Naive thymus-derived CD4-positive, alpha-beta T cell (primary cell): Measurements from ENCODE around the gene GUK1. TPM values are rescaled to one million over a fixed set of nuclear protein-coding genes. Genes with fewer than 3 reads are reported as not detected.
A peak's percentile ranks its signal among the peaks of the same experiment; 100 is the strongest.

ENCODE experiments used
- ATAC-seq: fragments of 150-1000 bp; cut with Tn5 transposase; 2 replicates; pipeline ENCODE4 v1.10.0; 2021; ENCODE audit warnings: mild to moderate bottlenecking, moderate library complexity
- CTCF ChIA-PET: fragments of 350-600 bp; sonication (Branson Sonifier 250); formaldehyde crosslinking; loops from one replicate; lab custom pipeline; 2021; ENCODE audit warnings: antibody characterized with exemption; lab: Charles Lee
- POLR2A ChIA-PET: fragments of 350-600 bp; sonication (Branson Sonifier 250); formaldehyde crosslinking; loops from one replicate; lab custom pipeline; 2021; ENCODE audit warnings: antibody characterized with exemption, inconsistent platforms; lab: Charles Lee
- DNase-seq, 9 donors: peaks; one replicate each; pipeline versions ENCODE4 v3.0.0 to v3.0.0-alpha.2; 2020 to 2022; ENCODE audit warnings: mixed read lengths in 1 of 9
- H3K27ac ChIP-seq: one replicate; pipeline ENCODE4 v1.7.0; 2013; ENCODE audit warnings: mild to moderate bottlenecking, low read depth, low read length, moderate library complexity
- H3K27me3 ChIP-seq, 2 donors: one replicate each; pipeline ENCODE4 v1.7.0; 2013; ENCODE audit warnings: low read length in 2 of 2, mild to moderate bottlenecking in 2 of 2, moderate library complexity in 2 of 2; ENCODE audit not compliant: control insufficient read depth in 2 of 2, insufficient read depth in 2 of 2
- H3K36me3 ChIP-seq, 3 experiments: 1 replicate in 2 of 3; 2 replicates in 1 of 3; pipeline ENCODE4 v1.7.0; 2013; ENCODE audit warnings: low read length in 3 of 3, mild to moderate bottlenecking in 3 of 3, moderate library complexity in 1 of 3; ENCODE audit not compliant: insufficient read depth in 3 of 3, control insufficient read depth in 2 of 3
- H3K4me1 ChIP-seq, 2 donors: one replicate each; pipeline ENCODE4 v1.7.0; 2013; ENCODE audit warnings: low read length in 2 of 2, mild to moderate bottlenecking in 2 of 2, moderate library complexity in 1 of 2; ENCODE audit not compliant: control insufficient read depth in 2 of 2, insufficient read depth in 2 of 2
- H3K4me3 ChIP-seq: 2 replicates; pipeline ENCODE4 v1.7.0; 2013; ENCODE audit warnings: mild to moderate bottlenecking, low read length
- H3K9me3 ChIP-seq, 3 experiments: 1 replicate in 2 of 3; 2 replicates in 1 of 3; pipeline ENCODE4 v1.7.0; 2013; ENCODE audit warnings: low read length in 3 of 3; ENCODE audit not compliant: control insufficient read depth in 2 of 3
- H3K27ac Mint-ChIP-seq, 9 donors: one replicate each; pipeline ENCODE4 v1.8.0; 2020 to 2022; ENCODE audit warnings: mixed read lengths in 9 of 9, mild to moderate bottlenecking in 8 of 9, moderate library complexity in 5 of 9, inconsistent platforms in 2 of 9
- H3K27me3 Mint-ChIP-seq, 5 donors: one replicate each; pipeline ENCODE4 v1.8.0; 2021 to 2022; ENCODE audit warnings: mixed read lengths in 5 of 5, mild to moderate bottlenecking in 1 of 5
- H3K36me3 Mint-ChIP-seq, 5 donors: one replicate each; pipeline ENCODE4 v1.8.0; 2020 to 2022; ENCODE audit warnings: mixed read lengths in 5 of 5, mild to moderate bottlenecking in 3 of 5, inconsistent platforms in 1 of 5
- H3K4me1 Mint-ChIP-seq, 7 donors: one replicate each; pipeline ENCODE4 v1.8.0; 2020 to 2022; ENCODE audit warnings: mixed read lengths in 7 of 7, mild to moderate bottlenecking in 3 of 7, inconsistent platforms in 1 of 7
- H3K4me3 Mint-ChIP-seq, 10 donors: one replicate each; pipeline ENCODE4 v1.8.0; 2020 to 2022; ENCODE audit warnings: mild to moderate bottlenecking in 10 of 10, mixed read lengths in 10 of 10, moderate library complexity in 6 of 10, inconsistent platforms in 2 of 10
- H3K9me3 Mint-ChIP-seq, 11 donors: one replicate each; pipeline ENCODE4 v1.8.0; 2020 to 2022; ENCODE audit warnings: mixed read lengths in 11 of 11, mild to moderate bottlenecking in 4 of 11, inconsistent platforms in 1 of 11, moderate library complexity in 1 of 11
- intact Hi-C, 2 donors: fragments of 100-400 bp; cut with micrococcal nuclease; formaldehyde crosslinking; loops; one replicate each; pipeline ENCODE4 v1.15.1; 2023
- polyA plus RNA-seq, 2 donors: library from polyadenylated mRNA; unstranded; fragments of 300-500 nt; fragmentation: Illumina TruSeq; gene quantifications; one replicate each; pipeline ENCODE4 v1.2.3, GENCODE V29; 2021
- total RNA-seq, 6 experiments: library from RNA in 5 of 6; stranded (reverse) in 5 of 6; gene quantifications; 1 replicate in 5 of 6; 2 replicates in 1 of 6; pipeline ENCODE4 v1.2.3 and lab custom pipeline; 2021 to 2026

GUK1 gene
- total and polyA plus RNA-seq, 7 experiments from 2014 or later, result 145 to 315 (median 279) TPM

DNA sequence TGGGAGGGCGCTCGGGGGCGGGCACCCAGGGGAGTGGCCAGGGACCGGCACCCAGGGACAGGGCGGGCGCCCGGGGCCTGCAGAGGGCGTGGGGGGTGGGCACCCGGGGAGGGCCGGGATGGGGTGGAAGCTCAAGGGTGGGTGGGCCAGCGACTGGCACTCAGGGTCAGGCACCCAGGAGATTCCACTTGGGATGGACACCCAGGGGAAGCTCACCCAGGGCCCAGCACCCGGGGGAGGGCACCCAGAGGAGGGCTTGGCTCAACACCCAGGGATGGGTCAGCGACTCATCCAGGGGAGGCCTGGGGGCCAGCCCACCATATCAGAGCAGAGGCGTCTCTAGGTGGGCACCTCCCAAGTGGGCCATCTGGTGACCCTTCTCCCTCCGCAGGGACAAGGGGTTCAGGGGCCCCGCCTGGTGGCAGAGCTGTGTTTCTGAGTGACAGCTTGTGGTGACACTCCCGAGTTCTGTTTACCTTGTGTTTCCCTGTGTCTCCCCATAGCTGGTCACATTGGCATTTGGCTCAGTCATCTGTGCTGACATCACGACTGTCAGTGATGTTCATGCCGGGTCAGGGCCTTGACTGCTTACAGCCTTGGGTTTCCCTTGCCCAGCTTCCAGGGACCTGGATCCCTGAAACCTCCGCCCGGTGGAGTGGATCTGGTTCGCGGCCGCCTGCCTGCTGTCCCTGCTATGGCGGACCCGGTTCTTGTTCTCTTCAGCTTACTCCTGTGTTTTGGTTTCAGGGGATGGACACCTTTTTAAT, 26.3 kb downstream of the GUK1 start:
- H3K4me1 ChIP-seq, result peaks cover 14 to 39% of the 10 kb centered on the region in 2 donors
- DNase-seq, result peak in 6 of 9 donors; percentile 52 to 77 (median 61)
- peak overlapping the region; percentile 97 for H3K27ac ChIP-seq
- H3K9me3 ChIP-seq, result no peaks in the 10 kb centered on the region
- peak; percentile 24 for ATAC-seq
- intact Hi-C loops, result loop anchor here (1.0 to 10.0 kb wide), 14 partner anchors 8 to 1178 kb away; partner anchors contain the start of genes MRPL55 (in 2 of the 2), ARF1 (in 1 of the 2), C1orf35 (in 1 of the 2) and CCSAP (in 1 of the 2)
- peak overlapping the region; percentile 76 to 90 (median 86) for H3K4me3 Mint-ChIP-seq
- peaks cover 0 to 17% (median 0%) of the 10 kb centered on the region in 3 experiments for H3K36me3 ChIP-seq
- no peaks in the 10 kb centered on the region for H3K36me3 Mint-ChIP-seq
- H3K4me3 ChIP-seq, result peak overlapping the region; percentile 79
- peaks cover 0 to 2% (median 0%) of the 10 kb centered on the region in 11 donors for H3K9me3 Mint-ChIP-seq
- no peaks in the 10 kb centered on the region for H3K27me3 ChIP-seq
- H3K27me3 Mint-ChIP-seq, result no peaks in the 10 kb centered on the region
- peaks cover 11 to 65% (median 49%) of the 10 kb centered on the region in 7 donors for H3K4me1 Mint-ChIP-seq
- ChIA-PET CTCF (interaction anchor here (0.7 to 3.5 kb wide), 8 partner anchors 15 to 1089 kb away, joined by 3 to 34 read pairs (median 3); partner anchors contain the start of gene GUK1), POLR2A (interaction anchor here (0.6 to 8.3 kb wide), 13 partner anchors 10 to 320 kb away, joined by 3 to 109 read pairs (median 6); partner anchors contain the start of genes ARF1, GUK1 and RNF187)
- H3K27ac Mint-ChIP-seq, result peak overlapping the region; percentile 87 to 98 (median 96)

GRCh38 chr1:228168563-228169270, 28.6 kb downstream of the GUK1 start:
- H3K9me3 ChIP-seq, result no peaks in the 10 kb centered on the region
- DNase-seq (no peak), ATAC-seq (no peak)
- H3K4me1 ChIP-seq, result peaks cover 14 to 21% of the 10 kb centered on the region in 2 donors
- intact Hi-C loops, result loop anchor here (5.0 to 10.0 kb wide), 2 partner anchors 431 to 1176 kb away; partner anchors contain the start of genes CCSAP (in 1 of the 2), JMJD4 (in 1 of the 2) and SNAP47 (in 1 of the 2)
- POLR2A ChIA-PET, result interaction anchor here (1.7 to 8.3 kb wide), 2 partner anchors 31 to 36 kb away, joined by 4 to 109 read pairs; partner anchors contain the start of gene GUK1
- no peak overlapping the region for H3K27ac ChIP-seq
- Mint-ChIP-seq H3K27ac (peak overlapping the region in 5 of 9 donors; percentile 79 to 98 (median 83)), H3K9me3 (peaks cover 0 to 2% (median 0%) of the 10 kb centered on the region in 11 donors), H3K4me1 (peaks cover 14 to 53% (median 44%) of the 10 kb centered on the region in 7 donors), H3K27me3 (no peaks in the 10 kb centered on the region), H3K4me3 (no peak overlapping the region), H3K36me3 (no peaks in the 10 kb centered on the region)
- peaks cover 0 to 21% (median 0%) of the 10 kb centered on the region in 3 experiments for H3K36me3 ChIP-seq
- no peak overlapping the region for H3K4me3 ChIP-seq
- CTCF ChIA-PET, result interaction anchor here (1.3 kb wide), 1 partner anchor 28 kb away, joined by 3 read pairs; the partner anchor contains the start of gene GUK1
- H3K27me3 ChIP-seq, result no peaks in the 10 kb centered on the region

DNA sequence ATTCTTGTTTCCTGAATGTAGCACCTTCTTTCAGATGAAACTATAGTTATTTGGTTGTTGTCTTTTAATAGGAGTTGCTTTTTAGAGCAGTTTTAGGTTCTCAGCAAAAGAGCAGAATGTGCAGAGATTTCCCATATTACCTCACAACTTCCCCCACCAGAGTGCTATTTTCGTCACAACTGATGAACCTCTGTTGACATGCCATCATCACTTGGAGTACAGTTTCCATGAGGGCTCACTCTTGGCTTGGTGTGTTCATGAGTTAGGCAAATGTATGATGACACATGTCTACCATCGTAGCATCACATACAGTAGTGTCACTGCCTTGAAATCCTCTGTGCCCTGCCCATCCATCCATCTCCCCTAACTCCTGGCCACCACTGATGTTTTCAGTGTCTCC, 29.3 kb downstream of the GUK1 start:
- H3K4me1 ChIP-seq, result peaks cover 14 to 18% of the 10 kb centered on the region in 2 donors
- no peaks in the 10 kb centered on the region for H3K36me3 Mint-ChIP-seq
- no peak overlapping the region for H3K27ac ChIP-seq
- H3K4me3 ChIP-seq, result no peak overlapping the region
- CTCF ChIA-PET, result interaction anchor here (1.3 kb wide), 1 partner anchor 29 kb away, joined by 3 read pairs; the partner anchor contains the start of gene GUK1
- peak overlapping the region in 5 of 9 donors; percentile 39 to 83 (median 73) for H3K27ac Mint-ChIP-seq
- peaks cover 12 to 47% (median 38%) of the 10 kb centered on the region in 7 donors for H3K4me1 Mint-ChIP-seq
- H3K4me3 Mint-ChIP-seq, result no peak overlapping the region
- POLR2A ChIA-PET, result no interaction called here
- no peak for ATAC-seq
- no peaks in the 10 kb centered on the region for H3K9me3 Mint-ChIP-seq
- H3K27me3 Mint-ChIP-seq, result no peaks in the 10 kb centered on the region
- no peaks in the 10 kb centered on the region for H3K27me3 ChIP-seq
- intact Hi-C loops, result loop anchor here (5.0 to 10.0 kb wide), 2 partner anchors 432 to 1175 kb away; partner anchors contain the start of genes CCSAP (in 1 of the 2), JMJD4 (in 1 of the 2) and SNAP47 (in 1 of the 2)
- peaks cover 0 to 21% (median 0%) of the 10 kb centered on the region in 3 experiments for H3K36me3 ChIP-seq
- no peak for DNase-seq
- no peaks in the 10 kb centered on the region for H3K9me3 ChIP-seq

GRCh38 chr1:228170666-228171065, 30.6 kb downstream of the GUK1 start:
- intact Hi-C loops, result no loop called here
- ChIA-PET POLR2A (no interaction called here), CTCF (interaction anchor here (0.8 kb wide), 1 partner anchor 33 kb away, joined by 3 read pairs; no protein-coding TSS in a partner anchor)
- H3K36me3 Mint-ChIP-seq, result no peaks in the 10 kb centered on the region
- peaks cover 9 to 12% of the 10 kb centered on the region in 2 donors for H3K4me1 ChIP-seq
- no peaks in the 10 kb centered on the region for H3K27me3 ChIP-seq
- no peak overlapping the region for H3K27ac ChIP-seq
- H3K4me1 Mint-ChIP-seq, result peaks cover 9 to 37% (median 30%) of the 10 kb centered on the region in 7 donors
- no peaks in the 10 kb centered on the region for H3K9me3 Mint-ChIP-seq
- H3K27ac Mint-ChIP-seq, result no peak overlapping the region
- no peaks in the 10 kb centered on the region for H3K27me3 Mint-ChIP-seq
- peaks cover 0 to 33% (median 5%) of the 10 kb centered on the region in 3 experiments for H3K36me3 ChIP-seq
- no peaks in the 10 kb centered on the region for H3K9me3 ChIP-seq
- no peak overlapping the region for H3K4me3 Mint-ChIP-seq
- DNase-seq, result no peak
- ATAC-seq, result no peak
- H3K4me3 ChIP-seq, result no peak overlapping the region

GRCh38 chr1:228171221-228171891, 31.3 kb downstream of the GUK1 start:
- H3K4me1 ChIP-seq, result peaks cover 7 to 11% of the 10 kb centered on the region in 2 donors

More at GRCh38 chr1:228171221-228171891, 31.3 kb downstream of the GUK1 start:
- ChIA-PET CTCF (interaction anchor here (0.8 kb wide), 1 partner anchor 34 kb away, joined by 3 read pairs; no protein-coding TSS in a partner anchor), POLR2A (interaction anchor here (1.1 kb wide), 1 partner anchor 27 kb away, joined by 3 read pairs; no protein-coding TSS in a partner anchor)
- Histone ChIP-seq H3K27ac (no peak overlapping the region), H3K36me3 (peaks cover 0 to 40% (median 5%) of the 10 kb centered on the region in 3 experiments), H3K27me3 (no peaks in the 10 kb centered on the region), H3K9me3 (no peaks in the 10 kb centered on the region), H3K4me3 (no peak overlapping the region)
- no peaks in the 10 kb centered on the region for H3K9me3 Mint-ChIP-seq
- H3K4me3 Mint-ChIP-seq, result no peak overlapping the region
- H3K27me3 Mint-ChIP-seq, result no peaks in the 10 kb centered on the region
- H3K36me3 Mint-ChIP-seq, result no peaks in the 10 kb centered on the region
- intact Hi-C loops, result no loop called here
- ATAC-seq (no peak), DNase-seq (no peak)
- H3K4me1 Mint-ChIP-seq, result peaks cover 9 to 37% (median 30%) of the 10 kb centered on the region in 7 donors
- H3K27ac Mint-ChIP-seq, result peak overlapping the region in 2 of 9 donors; percentile 60 to 75
